ENCODE measurements around the gene USP24. TPM values are rescaled to one million over a fixed set of nuclear protein-coding genes. Genes with fewer than 3 reads are reported as not detected.

USP24 gene
- total RNA-seq, 4 donors from 2014 or later = 21.8 to 47.1 (median 28.1) TPM

- Histone ChIP-seq H3K27ac (no peak overlapping the region), H3K4me3 (no peak overlapping the region), H3K27me3 (no peaks in the 10 kb centered on the region), H3K4me1 (no peaks in the 10 kb centered on the region), H3K9me3 (no peaks in the 10 kb centered on the region), H3K36me3 (peaks cover 19 to 100% (median 44%) of the 10 kb centered on the region in 3 donors)
- no peak for DNase-seq
- WGBS, 2 donors = 94 to 98% methylated on average over 5 of the region's 5 CpGs
- intact Hi-C loops (cut with DNase I) = no loop called here
- TF ChIP-seq CTCF (IDR thresholded peaks at IDR 0.05) = no peak
- no peak for TF ChIP-seq POLR2A (IDR thresholded peaks at IDR 0.05)
Measured at GRCh38 chr1:55095095-55095494, 120.1 kb downstream of the USP24 start.

- 85 to 87% methylated on average over 2 of the region's 2 CpGs for WGBS, 2 donors
- DNase-seq = no peak
- Histone ChIP-seq H3K4me3 (no peak overlapping the region), H3K27me3 (no peaks in the 10 kb centered on the region), H3K9me3 (no peaks in the 10 kb centered on the region), H3K27ac (no peak overlapping the region), H3K36me3 (peaks cover 25 to 100% (median 43%) of the 10 kb centered on the region in 3 donors), H3K4me1 (no peaks in the 10 kb centered on the region)
- intact Hi-C loops (cut with DNase I) = no loop called here
- TF ChIP-seq POLR2A (IDR thresholded peaks at IDR 0.05) (no peak), CTCF (IDR thresholded peaks at IDR 0.05) (no peak)
Measured at GRCh38 chr1:55092475-55092874, 122.7 kb downstream of the USP24 start.

GRCh38 chr1:55089683-55090082 is 125.5 kb downstream of the USP24 start:
- Histone ChIP-seq H3K36me3 (peaks cover 25 to 100% (median 45%) of the 10 kb centered on the region in 3 donors), H3K4me3 (no peak overlapping the region), H3K27me3 (no peaks in the 10 kb centered on the region), H3K4me1 (no peaks in the 10 kb centered on the region), H3K27ac (no peak overlapping the region), H3K9me3 (no peaks in the 10 kb centered on the region)
- TF ChIP-seq POLR2A (IDR thresholded peaks at IDR 0.05) (no peak), CTCF (IDR thresholded peaks at IDR 0.05) (no peak)
- intact Hi-C loops (cut with DNase I) = no loop called here
- no peak for DNase-seq
- WGBS, 2 donors = 85 to 88% methylated on average over 2 of the region's 2 CpGs

- no peak for DNase-seq
- no peaks in the 10 kb centered on the region for H3K27me3 ChIP-seq
- WGBS, 2 donors = 61 to 62% methylated on average over 4 of the region's 4 CpGs
- H3K36me3 ChIP-seq = peaks cover 27 to 100% (median 46%) of the 10 kb centered on the region in 3 donors
- intact Hi-C loops (cut with DNase I) = no loop called here
- H3K4me1 ChIP-seq = no peaks in the 10 kb centered on the region
- TF ChIP-seq POLR2A (IDR thresholded peaks at IDR 0.05) = no peak
- no peak for TF ChIP-seq CTCF (IDR thresholded peaks at IDR 0.05)
- H3K9me3 ChIP-seq = no peaks in the 10 kb centered on the region
- no peak overlapping the region for H3K27ac ChIP-seq
- no peak overlapping the region for H3K4me3 ChIP-seq
Measured at GRCh38 chr1:55088413-55088812, 126.8 kb downstream of the USP24 start.

- H3K9me3 ChIP-seq = no peaks in the 10 kb centered on the region
- peaks cover 27 to 100% (median 42%) of the 10 kb centered on the region in 3 donors for H3K36me3 ChIP-seq
- H3K27me3 ChIP-seq = no peaks in the 10 kb centered on the region
- DNase-seq = no peak
- no peaks in the 10 kb centered on the region for H3K4me1 ChIP-seq
- 76 to 88% methylated on average over 3 of the region's 3 CpGs for WGBS, 2 donors
- no peak overlapping the region for H3K27ac ChIP-seq
- intact Hi-C loops (cut with DNase I) = no loop called here
- H3K4me3 ChIP-seq = no peak overlapping the region
- TF ChIP-seq CTCF (IDR thresholded peaks at IDR 0.05) = no peak
- TF ChIP-seq POLR2A (IDR thresholded peaks at IDR 0.05) = no peak
Measured at GRCh38 chr1:55087439-55087838, 127.7 kb downstream of the USP24 start.

All from esophagus squamous epithelium (tissue), 5 donors.